MG63 (cell line): ENCODE measurements around the gene VENTX. TPM values are rescaled to one million over a fixed set of nuclear protein-coding genes. Genes with fewer than 3 reads are reported as not detected.
"Not testable (repeated sequence)": the region's sequence is repeated elsewhere in the genome, so short reads cannot be mapped to it uniquely, and the experiment has no call there.

Source experiments
- DNase-seq: peaks from one replicate; pipeline ENCODE4 v3.0.0-alpha.2; 2020
- H3K27me3 ChIP-seq: fragments of 250-450 bp; sonication (Bioruptor Pico); 2 replicates; pipeline ENCODE4 v1.5.1; 2020; ENCODE audit warnings: mild to moderate bottlenecking, moderate library complexity
- H3K36me3 ChIP-seq: fragments of 250-450 bp; sonication (Bioruptor Pico); 2 replicates; pipeline ENCODE4 v1.5.1; 2020; ENCODE audit warnings: mild to moderate bottlenecking, moderate library complexity
- H3K4me3 ChIP-seq: fragments of 250-450 bp; sonication (Bioruptor Pico); 2 replicates; pipeline ENCODE4 v1.5.1; 2020; ENCODE audit warnings: mild to moderate bottlenecking, moderate library complexity
- H3K9me3 ChIP-seq: fragments of 250-450 bp; sonication (Bioruptor Pico); 2 replicates; pipeline ENCODE4 v1.5.1; 2020; ENCODE audit warnings: mild to moderate bottlenecking, moderate library complexity
- total RNA-seq: library from RNA; depleted of rRNA; stranded (reverse); fragments of >200 nt; shearing (Covaris generic); gene quantifications from 2 replicates; pipeline ENCODE4 v1.2.3, GENCODE V29; 2014; ENCODE audit warnings: low replicate concordance

VENTX gene
- total RNA-seq, 1 experiment from 2014 or later = not detected

GRCh38 chr10:133224756-133225372, 12.8 kb upstream of the VENTX start:
- Histone ChIP-seq H3K9me3 (no peaks in the 10 kb centered on the region), H3K36me3 (no peaks in the 10 kb centered on the region), H3K4me3 (no peak overlapping the region), H3K27me3 (peaks cover 5% of the 10 kb centered on the region)
- no peak for DNase-seq

DNA sequence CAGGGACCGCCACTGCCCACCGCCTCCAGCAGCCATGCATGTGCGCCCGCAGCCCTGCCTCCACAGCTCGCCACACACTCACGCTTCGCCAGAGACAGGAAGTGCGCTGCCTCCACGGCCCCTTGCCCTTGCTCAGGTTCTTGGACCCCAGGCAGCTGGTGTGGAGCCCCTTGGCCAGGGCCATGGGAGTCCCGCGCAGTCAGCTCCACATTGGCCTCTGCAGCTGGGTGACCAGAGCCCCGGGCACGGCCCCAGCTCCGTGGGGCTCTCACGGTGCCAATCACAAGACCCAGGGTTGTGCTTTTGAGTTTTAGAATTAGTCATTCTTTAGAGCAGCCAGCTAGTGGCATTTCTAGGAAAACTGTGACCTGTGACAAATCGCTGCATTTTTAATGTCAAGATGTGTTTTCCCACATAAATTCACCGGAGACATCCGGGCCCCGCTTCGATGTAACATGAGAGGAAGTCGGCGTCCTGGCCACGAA, 11.9 kb upstream of the VENTX start:
- Histone ChIP-seq H3K36me3 (no peaks in the 10 kb centered on the region), H3K9me3 (no peaks in the 10 kb centered on the region), H3K4me3 (no peak overlapping the region), H3K27me3 (peaks cover 5% of the 10 kb centered on the region)
- DNase-seq = no peak

DNA sequence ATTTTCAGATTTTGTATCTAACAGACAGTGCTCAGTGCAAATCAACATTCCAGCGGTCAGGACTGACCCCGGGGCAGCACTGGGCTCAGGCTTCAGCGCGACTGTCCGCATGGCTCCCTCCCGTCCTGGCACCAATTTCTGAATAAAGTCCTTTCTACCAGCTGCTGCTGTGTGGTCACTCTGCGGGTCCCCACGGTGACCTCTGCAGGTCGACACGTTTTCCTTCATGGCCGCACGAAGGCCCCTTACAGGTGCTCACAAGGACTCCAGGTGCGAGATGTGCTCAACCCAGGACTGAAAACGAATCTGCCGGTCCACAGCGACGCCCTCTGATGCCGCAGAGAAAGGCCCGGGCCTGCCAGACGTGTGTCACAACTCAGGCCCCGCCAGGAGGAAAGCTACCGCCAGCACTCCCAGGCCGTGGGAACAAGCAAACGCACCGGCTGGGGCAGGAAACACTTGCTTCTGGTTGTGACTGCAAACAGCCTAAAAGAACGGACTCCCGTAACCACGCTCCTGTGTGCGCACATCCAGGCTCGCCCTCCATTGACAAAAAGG, 11.3 kb upstream of the VENTX start:
- DNase-seq = no peak
- H3K27me3 ChIP-seq = peaks cover 5% of the 10 kb centered on the region
- no peaks in the 10 kb centered on the region for H3K9me3 ChIP-seq
- no peak overlapping the region for H3K4me3 ChIP-seq
- H3K36me3 ChIP-seq = no peaks in the 10 kb centered on the region

DNA sequence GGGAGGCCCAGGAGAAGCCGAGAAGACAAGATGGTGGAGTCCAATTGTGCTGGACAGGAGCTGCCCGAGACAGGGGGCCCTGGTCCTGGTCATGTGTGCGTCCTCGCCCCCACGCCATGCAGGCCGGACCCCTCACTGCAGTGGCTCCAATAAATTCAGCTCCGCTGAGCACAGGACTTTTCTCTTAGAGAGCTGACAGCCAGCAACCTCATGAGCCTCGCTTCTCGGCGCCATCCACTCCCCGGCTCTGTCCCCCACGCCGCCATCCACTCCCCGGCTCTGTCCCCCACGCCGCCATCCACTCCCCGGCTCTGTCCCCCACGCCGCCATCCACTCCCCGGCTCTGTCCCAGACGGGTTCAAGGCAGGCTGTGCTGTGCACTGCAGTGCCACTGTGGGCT, 10.4 kb upstream of the VENTX start:
- Histone ChIP-seq H3K27me3 (peaks cover 5% of the 10 kb centered on the region), H3K4me3 (no peak overlapping the region)
- DNase-seq = no peak

GRCh38 chr10:133229265-133230043, 8.2 kb upstream of the VENTX start:
- DNase-seq = no peak
- Histone ChIP-seq H3K9me3 (no peaks in the 10 kb centered on the region), H3K27me3 (peaks cover 5% of the 10 kb centered on the region), H3K36me3 (no peaks in the 10 kb centered on the region), H3K4me3 (no peak overlapping the region)

More for the DNA sequence above, 10.4 kb upstream of the VENTX start:
- H3K9me3 ChIP-seq = no peaks in the 10 kb centered on the region
- no peaks in the 10 kb centered on the region for H3K36me3 ChIP-seq

- peaks cover 5% of the 10 kb centered on the region for H3K27me3 ChIP-seq
- no peaks in the 10 kb centered on the region for H3K36me3 ChIP-seq
- H3K9me3 ChIP-seq = no peaks in the 10 kb centered on the region
- no peak within 1 kb of the TSS for H3K4me3 ChIP-seq
- DNase-seq = no peak
Measured at GRCh38 chr10:133230044-133230361, 7.7 kb upstream of the VENTX start, which contains the start of gene UTF1. Gene UTF1 (plus strand): TSS chr10:133230217. CDS start chr10:133230289, 72 bp downstream.

GRCh38 chr10:133230387-133231195, 7.1 kb upstream of the VENTX start:
- peaks cover 5% of the 10 kb centered on the region for H3K27me3 ChIP-seq
- H3K4me3 ChIP-seq = no peak overlapping the region
- H3K36me3 ChIP-seq = no peaks in the 10 kb centered on the region

DNA sequence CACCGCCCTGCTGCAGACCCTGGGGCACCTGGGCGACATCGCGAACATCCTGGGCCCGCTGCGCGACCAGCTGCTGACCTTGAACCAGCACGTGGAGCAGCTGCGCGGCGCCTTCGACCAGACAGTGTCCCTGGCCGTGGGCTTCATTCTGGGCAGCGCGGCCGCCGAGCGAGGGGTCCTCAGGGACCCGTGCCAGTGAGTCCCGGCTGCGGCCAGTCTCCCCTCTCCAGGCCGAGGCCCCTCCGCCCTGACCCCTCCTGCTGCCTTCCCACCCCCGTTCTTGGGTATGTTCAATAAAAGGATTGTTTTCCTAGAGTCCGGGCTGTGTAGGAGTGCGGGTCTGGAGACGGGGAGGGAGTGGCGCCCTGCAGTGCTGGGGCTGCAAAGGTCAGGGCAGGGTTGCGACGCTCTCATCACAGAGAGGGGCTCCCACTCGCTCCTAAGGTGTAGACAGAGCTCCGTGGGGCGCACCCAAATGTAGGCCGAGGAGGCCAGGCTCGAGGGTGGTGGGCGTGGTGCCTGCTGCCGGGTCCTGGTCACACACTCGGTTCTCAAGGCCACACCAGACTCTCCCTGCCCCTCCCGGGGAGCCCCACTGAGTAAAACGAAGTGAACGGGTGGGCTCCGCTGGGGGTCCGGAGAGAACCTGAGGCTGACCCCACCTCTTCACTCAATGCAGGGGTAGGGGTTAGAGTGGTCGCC, 6.3 kb upstream of the VENTX start:
- H3K27me3 ChIP-seq = peaks cover 6% of the 10 kb centered on the region
- no peak for DNase-seq
- no peaks in the 10 kb centered on the region for H3K9me3 ChIP-seq
- H3K4me3 ChIP-seq = no peak overlapping the region
- no peaks in the 10 kb centered on the region for H3K36me3 ChIP-seq

More at GRCh38 chr10:133230387-133231195, 7.1 kb upstream of the VENTX start:
- H3K9me3 ChIP-seq = no peaks in the 10 kb centered on the region
- DNase-seq = no peak

DNA sequence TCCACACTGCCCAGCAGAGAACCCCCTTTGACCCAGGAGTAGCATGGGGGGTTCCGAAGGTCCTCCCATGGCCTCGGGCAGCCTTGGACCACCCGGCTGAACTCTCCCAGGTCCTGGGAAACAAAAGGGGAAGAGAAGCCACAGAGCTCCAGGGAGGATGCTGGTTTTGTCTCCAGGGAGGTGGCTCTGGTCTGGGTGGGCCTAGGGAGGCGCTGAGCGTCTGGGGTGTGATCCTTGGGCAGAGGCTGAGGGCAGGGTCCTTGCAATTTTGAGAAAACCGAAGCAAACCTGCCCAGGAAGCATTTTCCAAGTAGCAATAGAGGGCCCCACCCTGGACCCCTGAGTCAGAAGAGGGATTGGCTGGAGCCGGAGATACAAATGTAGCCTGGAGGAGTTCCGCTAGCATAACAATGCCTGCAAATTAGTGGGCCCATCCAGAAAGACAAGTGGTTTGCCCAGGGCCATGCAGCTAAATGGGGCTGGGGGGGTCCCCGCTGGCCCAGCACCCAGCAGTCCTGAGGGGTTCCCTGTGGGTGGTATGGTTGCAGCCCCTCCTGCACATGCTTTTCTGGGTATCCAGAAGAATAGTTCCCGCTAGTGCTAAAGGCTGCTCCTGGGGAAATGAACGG, 5.6 kb upstream of the VENTX start:
- Histone ChIP-seq H3K9me3 (no peaks in the 10 kb centered on the region), H3K4me3 (no peak overlapping the region), H3K36me3 (no peaks in the 10 kb centered on the region), H3K27me3 (peaks cover 12% of the 10 kb centered on the region)
- DNase-seq = no peak

DNA sequence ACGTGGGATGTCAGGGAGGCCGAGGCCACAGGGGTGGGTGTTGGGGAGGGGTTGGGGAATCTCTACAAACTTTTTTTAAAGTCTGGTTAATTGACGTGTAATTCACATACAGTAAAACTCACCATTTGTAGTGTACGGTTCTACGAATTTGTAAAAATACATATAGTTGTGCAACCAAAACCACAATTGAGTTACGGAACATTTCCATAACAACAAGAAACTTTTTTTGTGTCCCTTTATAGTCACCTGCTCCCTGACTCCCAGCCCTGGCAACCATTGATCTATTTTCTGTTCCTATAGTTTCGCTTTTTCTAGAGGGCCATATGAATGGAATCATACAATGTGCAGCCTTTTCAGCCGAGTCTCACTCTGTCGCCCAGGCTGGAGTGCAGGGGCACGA, 2.9 kb upstream of the VENTX start:
- H3K36me3 ChIP-seq, H3K9me3 ChIP-seq, DNase-seq, H3K4me3 ChIP-seq: not testable (repeated sequence)
- peaks cover 14% of the 10 kb centered on the region for H3K27me3 ChIP-seq

GRCh38 chr10:133235265-133235855, 2.3 kb upstream of the VENTX start:
- DNase-seq = no peak
- Histone ChIP-seq H3K4me3 (no peak overlapping the region), H3K9me3 (no peaks in the 10 kb centered on the region), H3K36me3 (no peaks in the 10 kb centered on the region), H3K27me3 (peaks cover 14% of the 10 kb centered on the region)

GRCh38 chr10:133235932-133236331, 1.7 kb upstream of the VENTX start:
- Histone ChIP-seq H3K27me3 (peaks cover 14% of the 10 kb centered on the region), H3K36me3 (no peaks in the 10 kb centered on the region), H3K9me3 (no peaks in the 10 kb centered on the region), H3K4me3 (no peak overlapping the region)
- DNase-seq = no peak

- Histone ChIP-seq H3K4me3 (no peak overlapping the region), H3K27me3 (peaks cover 14% of the 10 kb centered on the region), H3K36me3 (no peaks in the 10 kb centered on the region), H3K9me3 (no peaks in the 10 kb centered on the region)
- DNase-seq = no peak
Measured at GRCh38 chr10:133236401-133237240, 1.0 kb upstream of the VENTX start.

GRCh38 chr10:133237241-133237587, 441 bp upstream of the VENTX start:
- DNase-seq = no peak

GRCh38 chr10:133238466-133238804, 780 bp downstream of the VENTX start:
- no peak for DNase-seq
- H3K27me3 ChIP-seq = peaks cover 14% of the 10 kb centered on the region
- H3K4me3 ChIP-seq = no peak overlapping the region
- no peaks in the 10 kb centered on the region for H3K36me3 ChIP-seq
- no peaks in the 10 kb centered on the region for H3K9me3 ChIP-seq

More at GRCh38 chr10:133237241-133237587, 441 bp upstream of the VENTX start:
- peaks cover 14% of the 10 kb centered on the region for H3K27me3 ChIP-seq
- H3K36me3 ChIP-seq = no peaks in the 10 kb centered on the region
- no peak overlapping the region for H3K4me3 ChIP-seq
- no peaks in the 10 kb centered on the region for H3K9me3 ChIP-seq
